A549 (cell line): ENCODE results near the gene CNTNAP2. TPM values are rescaled to one million over a fixed set of nuclear protein-coding genes. Genes with fewer than 3 reads are reported as not detected.

Experiments used
- ATAC-seq, 2 experiments: fragments of 200-7000 bp in 1 of 2; fragments of >200 bp in 1 of 2; cut with Nextera tagmentation in 1 of 2; cut with Tn5 transposase in 1 of 2; 3 replicates each; pipeline versions ENCODE4 v1.8.0 to v1.9.1; 2018 to 2020; ENCODE audit warnings: mild to moderate bottlenecking in 1 of 2, moderate library complexity in 1 of 2
- CTCF ChIA-PET: fragments of 300-600 bp; sonication (Branson Sonifier 250); formaldehyde crosslinking; extraction: SDS; loops from one replicate; lab custom pipeline; 2021; ENCODE audit warnings: antibody characterized with exemption, inconsistent platforms; lab: Yijun Ruan, JAX
- POLR2A ChIA-PET: fragments of 350-600 bp; formaldehyde crosslinking; extraction: SDS; loops from one replicate; lab custom pipeline; 2021; ENCODE audit warnings: antibody characterized with exemption, inconsistent platforms; lab: Yijun Ruan, JAX
- DNase-seq, 2 experiments: peaks; one replicate each; pipeline versions ENCODE4 v3.0.0 to v3.0.0-alpha.2; 2011 to 2016; ENCODE audit warnings: low read depth in 1 of 2, low spot score in 1 of 2
- FAIRE-seq: peaks from 2 replicates; lab custom pipeline; 2011; peaks lifted over from hg19 to GRCh38; lab: Jason Lieb, UNC
- H3K27ac ChIP-seq, 2 experiments: fragments of >200 bp; sonication (Bioruptor Twin); formaldehyde crosslinking; 3 replicates each; pipeline ENCODE4 v1.5.1; 2016 to 2017
- H3K4me1 ChIP-seq: fragments of >200 bp; sonication (Bioruptor Twin); formaldehyde crosslinking; 3 replicates; pipeline ENCODE4 v1.6.1; 2016
- H3K4me2 ChIP-seq: fragments of >200 bp; sonication (Bioruptor Twin); formaldehyde crosslinking; 3 replicates; pipeline ENCODE4 v1.6.1; 2016
- H3K4me3 ChIP-seq: fragments of >200 bp; sonication (Bioruptor Twin); formaldehyde crosslinking; 3 replicates; pipeline ENCODE4 v1.5.1; 2016
- H3K9me3 ChIP-seq: fragments of >200 bp; sonication (Bioruptor Twin); formaldehyde crosslinking; 3 replicates; pipeline ENCODE4 v1.6.1; 2016
- BCL3 ChIP-seq: fragments of >200 bp; sonication (Bioruptor Twin); formaldehyde crosslinking; IDR thresholded peaks from 3 replicates; pipeline ENCODE4 v1.6.1; 2016
- CHD4 ChIP-seq: fragments of 200-600 bp; sonication (generic); IDR thresholded peaks from 2 replicates; pipeline ENCODE4 v1.6.1; 2016; ENCODE audit warnings: antibody characterized with exemption, mild to moderate bottlenecking, borderline replicate concordance
- CTCF ChIP-seq: fragments of >200 bp; sonication (Bioruptor Twin); formaldehyde crosslinking; IDR thresholded peaks from 3 replicates; pipeline ENCODE4 v1.5.1; 2016
- E2F6 ChIP-seq: IDR thresholded peaks from 2 replicates; pipeline ENCODE4 v1.6.1; 2012; ENCODE audit warnings: low read depth, borderline replicate concordance
- EHF ChIP-seq: fragments of 250-450 bp; sonication (Bioruptor Pico); IDR thresholded peaks from 2 replicates; pipeline ENCODE4 v1.5.0; 2020; ENCODE audit warnings: mild to moderate bottlenecking
- EHMT2 ChIP-seq: fragments of 200-600 bp; sonication (generic); IDR thresholded peaks from 2 replicates; pipeline ENCODE4 v1.6.1; 2016; ENCODE audit warnings: antibody characterized with exemption, low read depth, mild to moderate bottlenecking, moderate library complexity
- FOSB ChIP-seq: fragments of 250-450 bp; sonication (Bioruptor Pico); IDR thresholded peaks from 2 replicates; pipeline ENCODE4 v1.5.0; 2020; ENCODE audit warnings: mild to moderate bottlenecking, moderate library complexity
- FOSL2 ChIP-seq, 2 experiments: fragments of 450-650 bp in 1 of 2; fragments of >200 bp in 1 of 2; sonication (Bioruptor Twin) in 1 of 2; formaldehyde crosslinking; IDR thresholded peaks; 2 replicates each; pipeline versions ENCODE4 v1.5.0 to v1.6.1; 2016 to 2020; ENCODE audit warnings: mild to moderate bottlenecking in 1 of 2, moderate library complexity in 1 of 2
- FOXS1 ChIP-seq: fragments of 250-450 bp; sonication (Bioruptor Pico); IDR thresholded peaks from 2 replicates; pipeline ENCODE4 v1.5.0; 2020; ENCODE audit warnings: mild to moderate bottlenecking, moderate library complexity
- GATA3 ChIP-seq: IDR thresholded peaks from 2 replicates; pipeline ENCODE4 v1.6.1; 2012; ENCODE audit warnings: borderline replicate concordance
- HOXB13 ChIP-seq: fragments of 250-450 bp; sonication (Bioruptor Pico); IDR thresholded peaks from 2 replicates; pipeline ENCODE4 v1.5.0; 2020; ENCODE audit warnings: low read depth, mild to moderate bottlenecking, moderate library complexity
- JUNB ChIP-seq: fragments of >200 bp; sonication (Bioruptor Twin); formaldehyde crosslinking; IDR thresholded peaks from 2 replicates; pipeline ENCODE4 v1.6.1; 2016
- KDM1A ChIP-seq: fragments of 200-600 bp; sonication (generic); IDR thresholded peaks from 2 replicates; pipeline ENCODE4 v1.6.1; 2016; ENCODE audit warnings: low read depth, mild to moderate bottlenecking
- MAX ChIP-seq: IDR thresholded peaks from 2 replicates; pipeline ENCODE4 v1.6.1; 2012
- MAZ ChIP-seq: fragments of 150-350 bp; IDR thresholded peaks from 2 replicates; pipeline ENCODE4 v1.6.1; 2014; ENCODE audit warnings: antibody characterized with exemption, low read depth, low read length, borderline replicate concordance
- NFE2L2 ChIP-seq: fragments of 150-350 bp; conservative IDR thresholded peaks from 2 replicates; pipeline ENCODE4 v1.6.1; 2014; ENCODE audit warnings: low read length
- PBX3 ChIP-seq: IDR thresholded peaks from 2 replicates; pipeline ENCODE4 v1.6.1; 2012
- RARB ChIP-seq: fragments of 250-450 bp; sonication (Bioruptor Pico); IDR thresholded peaks from 2 replicates; pipeline ENCODE4 v1.8.0; 2021; ENCODE audit warnings: mild to moderate bottlenecking, moderate library complexity
- RFX5 ChIP-seq: fragments of 450-650 bp; IDR thresholded peaks from 2 replicates; pipeline ENCODE4 v1.7.1; 2014; ENCODE audit warnings: antibody characterized with exemption, mild to moderate bottlenecking, moderate library complexity
- USF2 ChIP-seq: fragments of 450-650 bp; IDR thresholded peaks from 2 replicates; pipeline ENCODE4 v1.6.1; 2014; ENCODE audit warnings: antibody characterized with exemption
- ZC3H11A ChIP-seq: fragments of 450-650 bp; IDR thresholded peaks from 2 replicates; pipeline ENCODE4 v1.6.1; 2014; ENCODE audit warnings: antibody characterized with exemption, mild to moderate bottlenecking
- ZSCAN20 ChIP-seq: fragments of 250-450 bp; sonication (Bioruptor Pico); IDR thresholded peaks from 2 replicates; pipeline ENCODE4 v1.8.0; 2022; ENCODE audit warnings: mild to moderate bottlenecking, moderate library complexity
- WGBS: methylation state at CpG from one replicate; pipeline ENCODE4 v1.1.6; 2017; ENCODE audit errors: missing lambda C conversion rate; 5-methylcytosine and 5-hydroxymethylcytosine counted together
- polyA plus RNA-seq, 4 experiments: library from polyadenylated mRNA; depleted of rRNA in 3 of 4; stranded (reverse); fragments of >200 nt; fragmentation: RNase III in 1 of 4; extraction: RNeasy Plus Mini Kit Qiagen cat#74134 plus additional on column Dnase treatment in 1 of 4; gene quantifications; 2 replicates in 3 of 4; 3 replicates in 1 of 4; pipeline ENCODE4 v1.2.3, GENCODE V29; 2011 to 2017

The CNTNAP2 gene
- polyA plus RNA-seq, 2 of the 4 experiments (the other 2 are of a cell fraction) = 0.05 to 0.13 TPM

- no peaks in the 10 kb centered on the region for H3K4me1 ChIP-seq
- FAIRE-seq = no peak
- POLR2A ChIA-PET = no interaction called here
- ATAC-seq = no peak
- H3K4me3 ChIP-seq = no peak overlapping the region
- DNase-seq = no peak
- H3K4me2 ChIP-seq = no peak overlapping the region
- TF ChIP-seq FOXS1 (CRISPR knock-in tag) (no peak), EHMT2 (no peak), RFX5 (no peak), MAX (no peak), MAZ (no peak), HOXB13 (CRISPR knock-in tag) (no peak), CHD4 (no peak), FOSL2 (IDR thresholded peaks at IDR 0.05) (no peak), FOSL2 (CRISPR knock-in tag; IDR thresholded peaks at IDR 0.05) (no peak), KDM1A (no peak), EHF (CRISPR knock-in tag) (no peak), E2F6 (no peak), FOSB (CRISPR knock-in tag) (no peak)
- H3K27ac ChIP-seq = no peak overlapping the region
- no peaks in the 10 kb centered on the region for H3K9me3 ChIP-seq
- WGBS = 22% methylated on average over 3 of the region's 3 CpGs
- CTCF ChIA-PET = no interaction called here
These were observed 1360.9 kb downstream of the CNTNAP2 start for GRCh38 chr7:147477526-147477925.

GRCh38 chr7:147478796-147479195, 1362.2 kb downstream of the CNTNAP2 start:
- Histone ChIP-seq H3K9me3 (no peaks in the 10 kb centered on the region), H3K27ac (no peak overlapping the region), H3K4me3 (no peak overlapping the region), H3K4me2 (no peak overlapping the region), H3K4me1 (no peaks in the 10 kb centered on the region)
- ChIA-PET CTCF (no interaction called here), POLR2A (no interaction called here)
- WGBS = 17% methylated on average over 3 of the region's 3 CpGs
- TF ChIP-seq NFE2L2 = no peak
- TF ChIP-seq FOSB (CRISPR knock-in tag) = no peak
- TF ChIP-seq KDM1A = no peak
- TF ChIP-seq HOXB13 (CRISPR knock-in tag) = no peak
- no peak for TF ChIP-seq CTCF
- no peak for TF ChIP-seq PBX3
- FAIRE-seq (no peak), ATAC-seq (no peak), DNase-seq (no peak)

GRCh38 chr7:147483634-147484292, 1367.2 kb downstream of the CNTNAP2 start:
- no peak overlapping the region for H3K27ac ChIP-seq
- no peak for ATAC-seq
- TF ChIP-seq BCL3 (no peak), KDM1A (no peak), JUNB (no peak), USF2 (no peak), RFX5 (no peak), RARB (no peak), ZC3H11A (no peak), GATA3 (no peak), ZSCAN20 (CRISPR knock-in tag) (no peak), E2F6 (no peak)
- ChIA-PET POLR2A (no interaction called here), CTCF (no interaction called here)
- H3K4me1 ChIP-seq = no peaks in the 10 kb centered on the region
- peak overlapping the region; percentile 23; the same call in 1 of the 3 replicates for H3K4me2 ChIP-seq
- no peaks in the 10 kb centered on the region for H3K9me3 ChIP-seq
- no peak overlapping the region for H3K4me3 ChIP-seq
- FAIRE-seq = no peak
- 30% methylated on average over 6 of the region's 6 CpGs for WGBS
- no peak for DNase-seq
